OCI-LY7 (cell line): ENCODE results near the gene ZNRF3.
"Not testable (repeated sequence)": the region's sequence is repeated elsewhere in the genome, so short reads cannot be mapped to it uniquely, and the experiment has no call there.

Source experiments
- CTCF ChIP-seq: fragments of 200-600 bp; sonication (generic); conservative IDR thresholded peaks from 2 replicates; pipeline ENCODE4 v1.5.1; 2014; ENCODE audit warnings: mild to moderate bottlenecking, antibody characterized with exemption, low read length, moderate library complexity, mixed read lengths
- EZH2phosphoT487 ChIP-seq: fragments of 200-600 bp; sonication (generic); IDR thresholded peaks from 2 replicates; pipeline ENCODE4 v1.6.1; 2018; ENCODE audit warnings: low read depth, borderline replicate concordance, mild to moderate bottlenecking, mixed run types, antibody characterized with exemption, low read length, moderate library complexity, mixed read lengths

- TF ChIP-seq CTCF, EZH2phosphoT487: not testable (repeated sequence)
Observed at GRCh38 chr22:28948860-28949551, 65.6 kb downstream of the ZNRF3 start.
